ENCODE data around the gene POLR3GL.

DNA sequence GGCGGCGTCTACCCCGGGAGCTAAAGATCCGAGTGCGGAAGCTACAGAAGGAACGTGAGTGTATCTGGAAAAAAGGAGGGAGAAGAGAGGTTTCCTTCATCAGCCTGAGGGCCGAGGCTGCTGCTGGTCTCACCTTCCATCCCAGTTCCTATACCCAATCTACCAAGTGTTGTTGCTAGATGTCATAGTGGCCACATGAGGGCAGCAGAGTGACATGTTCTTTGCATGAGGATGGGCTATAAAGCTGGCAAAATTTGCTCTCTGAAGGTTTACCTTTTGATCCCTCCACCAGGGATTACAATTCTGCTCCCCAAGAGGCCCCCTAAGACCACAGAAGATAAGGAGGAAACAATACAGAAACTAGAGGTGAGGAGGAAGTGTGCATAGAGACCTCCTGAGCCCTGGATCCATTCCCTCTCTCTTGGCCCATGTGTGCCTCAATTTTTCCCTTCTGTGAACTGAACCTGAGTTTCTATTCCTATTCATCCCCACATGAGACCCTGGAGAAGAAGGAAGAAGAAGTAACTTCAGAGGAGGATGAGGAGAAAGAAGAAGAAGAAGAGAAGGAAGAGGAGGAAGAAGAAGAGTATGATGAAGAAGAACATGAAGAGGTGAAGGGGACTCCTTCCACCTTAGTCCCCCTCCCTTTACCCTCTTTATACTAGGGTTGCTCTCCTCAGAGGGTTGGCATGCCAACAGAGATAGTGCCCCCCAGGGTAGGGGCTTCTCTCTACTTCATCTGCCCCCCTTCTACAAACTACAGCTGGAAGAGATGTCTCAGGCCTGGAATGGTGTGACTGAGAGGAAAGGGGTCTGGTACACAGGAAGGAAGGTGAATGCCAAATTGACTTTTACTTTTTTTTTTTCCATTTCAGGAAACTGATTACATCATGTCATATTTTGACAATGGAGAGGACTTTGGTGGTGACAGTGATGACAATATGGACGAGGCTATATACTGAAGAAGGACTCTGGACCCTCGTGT is 13.3 kb downstream of the POLR3GL start:
- TF ChIP-seq EZH2 (IDR thresholded peaks at IDR 0.05; ENCODE audit: insufficient read depth, poor library complexity, severe bottlenecking) (no peak), EZH2phosphoT487 (IDR thresholded peaks at IDR 0.05; ENCODE audit: insufficient read depth, low read depth) (no peak)

All from GM23248 (cell line).